ENCODE data around the gene DAGLA.

The DAGLA gene

GRCh38 chr11:61752117-61752924 is 72.1 kb downstream of the DAGLA start, which contains the start of gene MYRF:
TSS of gene MYRF (plus strand) at chr11:61752636. CDS start at chr11:61752745, 109 bp downstream.
- DNase-seq = peak in 38 of 42 donors; percentile 45 to 90 (median 78)
- intact Hi-C loops (cut with DNase I) = no loop called here

GRCh38 chr11:61752925-61753521 is 72.8 kb downstream of the DAGLA start:
- intact Hi-C loops (cut with DNase I) = no loop called here
- no peak for DNase-seq

- peak in 1 of 42 donors; percentile 62 for DNase-seq
- intact Hi-C loops (cut with DNase I) = no loop called here
Observed at GRCh38 chr11:61753672-61754071, 73.5 kb downstream of the DAGLA start.

- intact Hi-C loops (cut with DNase I) = no loop called here
- DNase-seq = no peak
Observed at GRCh38 chr11:61754534-61755482, 74.6 kb downstream of the DAGLA start.

- intact Hi-C loops (cut with DNase I) = no loop called here
- DNase-seq = no peak
Observed at GRCh38 chr11:61756147-61756451, 75.9 kb downstream of the DAGLA start.

GRCh38 chr11:61756452-61757212 is 76.4 kb downstream of the DAGLA start:
- DNase-seq = peak in 5 of 42 donors; percentile 60 to 71 (median 64)
- intact Hi-C loops (cut with DNase I) = no loop called here

GRCh38 chr11:61757213-61757862 is 77.1 kb downstream of the DAGLA start:
- DNase-seq = peak in 38 of 42 donors; percentile 26 to 88 (median 63)
- intact Hi-C loops (cut with DNase I) = no loop called here

GRCh38 chr11:61760946-61761345 is 80.8 kb downstream of the DAGLA start:
- intact Hi-C loops (cut with DNase I) = no loop called here
- peak; percentile 80 to 98 (median 92) for DNase-seq

- DNase-seq = peak in 4 of 42 donors; percentile 42 to 74 (median 51)
- intact Hi-C loops (cut with DNase I) = no loop called here
Observed at GRCh38 chr11:61761440-61762222, 81.4 kb downstream of the DAGLA start.

GRCh38 chr11:61762223-61762615 is 82.0 kb downstream of the DAGLA start:
- DNase-seq = no peak
- intact Hi-C loops (cut with DNase I) = no loop called here

- intact Hi-C loops (cut with DNase I) = no loop called here
- no peak for DNase-seq
Observed at GRCh38 chr11:61762798-61763197, 82.6 kb downstream of the DAGLA start.

- no peak for DNase-seq
- intact Hi-C loops (cut with DNase I) = no loop called here
Observed at GRCh38 chr11:61763930-61764605, 83.9 kb downstream of the DAGLA start.

GRCh38 chr11:61764606-61765260 is 84.5 kb downstream of the DAGLA start:
- DNase-seq = no peak
- intact Hi-C loops (cut with DNase I) = no loop called here

- intact Hi-C loops (cut with DNase I) = no loop called here
- DNase-seq = no peak
Observed at GRCh38 chr11:61765550-61766253, 85.5 kb downstream of the DAGLA start.

GRCh38 chr11:61766353-61766841 is 86.2 kb downstream of the DAGLA start:
- intact Hi-C loops (cut with DNase I) = no loop called here
- DNase-seq = no peak

All from head of caudate nucleus (tissue), 42 donors.